Fibroblast of skin of right quadriceps (primary cell): ENCODE data around the gene TNIP2.

Experiments
- DNase-seq: peaks from one replicate; pipeline ENCODE4 v3.0.0-alpha.2; 2013

TNIP2 gene

DNA sequence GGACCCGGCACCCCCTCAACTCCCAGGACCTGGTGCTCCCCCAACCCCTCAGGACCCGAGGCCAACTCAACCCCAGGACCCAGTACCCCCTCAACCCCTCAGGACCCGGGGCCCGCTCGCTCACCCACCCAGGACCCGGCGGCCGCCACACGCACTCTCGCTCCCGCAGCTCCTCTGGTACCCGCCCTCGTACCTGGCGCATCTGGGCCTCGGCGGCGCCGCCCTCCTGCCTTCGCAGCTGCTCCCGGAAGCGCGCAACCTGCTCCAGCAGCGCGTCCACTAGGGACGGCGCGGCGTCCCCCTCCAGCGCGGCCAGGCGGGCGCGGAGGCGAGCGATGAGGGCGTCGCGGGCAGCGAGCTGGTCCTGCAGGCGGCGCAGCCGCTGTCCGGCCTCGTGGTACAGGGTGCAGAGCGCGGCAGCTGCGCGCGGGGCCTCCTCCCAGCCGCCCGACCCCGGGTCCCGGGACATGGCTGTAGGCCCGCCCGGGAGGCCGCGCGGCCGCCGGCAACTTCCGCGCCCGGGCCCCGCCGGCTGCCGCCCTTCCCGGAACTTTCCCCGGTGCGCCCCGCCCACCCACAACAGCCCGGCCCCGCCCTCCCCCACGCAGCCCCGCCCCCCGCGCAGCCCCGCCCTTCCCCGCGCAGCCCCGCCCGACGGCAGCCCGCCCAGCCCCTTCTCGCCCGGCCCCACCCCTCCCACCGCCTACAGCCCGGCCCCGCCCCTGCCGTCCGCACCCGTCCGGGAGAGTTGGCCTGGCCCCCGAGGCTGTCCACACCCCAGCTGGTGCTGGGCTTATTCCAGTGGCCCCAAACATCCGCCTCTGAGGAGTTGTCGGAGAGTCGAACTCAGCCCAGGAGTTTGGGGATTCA lies at the start of gene TNIP2:
Gene TNIP2, minus strand, starts transcription at position 516 of the 870 bp plus-strand sequence. Its CDS starts 47 bp downstream, at position 469.
- peak; percentile 68 for DNase-seq

GRCh38 chr4:2804973-2805501 lies 48.9 kb upstream of the TNIP2 start:
- no peak for DNase-seq

- DNase-seq: no peak
Measured at GRCh38 chr4:2804449-2804972, 48.4 kb upstream of the TNIP2 start.

GRCh38 chr4:2803624-2804448 lies 47.7 kb upstream of the TNIP2 start:
- DNase-seq: no peak

GRCh38 chr4:2802618-2803531 lies 46.7 kb upstream of the TNIP2 start:
- no peak for DNase-seq

- peak; percentile 48 for DNase-seq
Measured at GRCh38 chr4:2800691-2801596, 44.8 kb upstream of the TNIP2 start.

GRCh38 chr4:2799971-2800690 lies 44.0 kb upstream of the TNIP2 start:
- no peak for DNase-seq

DNA sequence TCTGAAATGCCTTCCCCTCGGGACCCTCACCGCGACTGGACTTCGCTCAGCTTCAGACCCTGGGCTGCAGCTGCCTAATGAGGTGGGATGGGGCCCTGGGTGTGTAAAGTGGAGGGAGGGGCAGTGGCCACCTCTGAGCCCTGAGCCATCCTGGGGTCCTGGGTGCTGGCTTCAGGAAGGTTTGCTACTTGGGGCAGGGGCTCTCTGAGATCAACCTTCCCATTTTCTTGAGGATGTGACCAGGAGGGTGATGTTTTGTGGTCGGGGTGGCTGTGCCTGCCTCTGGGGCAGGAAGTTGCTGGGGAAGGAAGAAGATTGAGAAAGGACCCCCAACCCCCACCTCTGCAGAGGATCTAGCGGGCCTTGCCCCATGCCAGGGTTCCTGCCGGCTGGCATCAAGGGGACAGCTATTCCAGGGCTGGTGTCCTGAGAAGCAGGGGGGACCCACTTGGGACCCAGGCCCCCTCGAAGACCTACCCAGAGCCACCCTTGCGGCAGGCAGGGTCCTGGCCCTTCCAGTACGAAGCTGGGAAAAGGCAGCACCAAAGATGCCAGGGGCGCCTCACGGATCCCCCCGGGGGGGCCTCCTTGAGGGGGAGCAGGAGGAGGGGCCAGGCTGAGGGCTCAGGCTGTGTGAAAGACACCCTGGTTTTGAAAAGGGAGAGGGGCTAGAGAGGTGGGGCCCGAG lies 43.2 kb upstream of the TNIP2 start:
- DNase-seq: no peak

DNA sequence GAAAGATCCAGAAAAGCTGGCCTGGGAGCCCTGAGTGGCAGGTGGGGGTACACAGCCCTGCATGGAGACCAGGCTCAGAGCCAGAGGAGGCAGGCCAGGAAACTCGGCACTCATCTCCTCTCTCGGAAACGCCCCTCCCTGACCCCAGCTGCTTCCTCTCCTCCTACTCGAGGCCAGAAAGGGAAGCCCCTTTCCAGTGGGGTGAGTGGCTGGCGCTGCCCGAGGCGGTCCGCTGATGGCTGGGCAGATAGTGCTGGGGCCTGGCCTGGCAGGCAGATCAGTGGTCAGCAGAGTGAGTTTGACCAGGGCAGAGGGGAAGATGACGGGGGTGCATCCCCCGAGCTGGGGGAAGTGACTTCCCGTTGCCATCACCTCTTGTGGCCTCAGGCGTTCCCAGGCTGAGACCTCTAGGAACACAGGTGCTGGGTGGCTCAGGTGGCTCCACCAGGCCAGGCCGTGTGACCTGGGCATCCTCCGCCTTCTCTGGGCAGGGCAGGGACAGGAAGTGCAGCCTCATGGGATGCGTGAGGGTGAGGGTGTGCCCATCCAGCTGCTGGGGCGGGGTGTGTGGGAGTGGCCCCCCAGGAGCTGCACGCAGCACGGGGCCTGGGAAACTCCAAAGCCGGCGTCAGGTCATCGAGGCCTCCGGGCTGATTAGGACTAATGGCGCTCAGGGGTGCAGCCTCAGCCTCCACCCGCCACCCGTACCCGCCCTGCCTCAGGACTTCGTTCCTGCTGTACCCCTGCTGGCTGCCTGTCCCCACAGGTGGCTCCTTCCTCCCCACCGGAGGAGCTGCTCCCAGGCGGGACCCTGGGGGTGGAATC lies 42.5 kb upstream of the TNIP2 start:
- no peak for DNase-seq

GRCh38 chr4:2797545-2798305 lies 41.6 kb upstream of the TNIP2 start:
- no peak for DNase-seq

DNA sequence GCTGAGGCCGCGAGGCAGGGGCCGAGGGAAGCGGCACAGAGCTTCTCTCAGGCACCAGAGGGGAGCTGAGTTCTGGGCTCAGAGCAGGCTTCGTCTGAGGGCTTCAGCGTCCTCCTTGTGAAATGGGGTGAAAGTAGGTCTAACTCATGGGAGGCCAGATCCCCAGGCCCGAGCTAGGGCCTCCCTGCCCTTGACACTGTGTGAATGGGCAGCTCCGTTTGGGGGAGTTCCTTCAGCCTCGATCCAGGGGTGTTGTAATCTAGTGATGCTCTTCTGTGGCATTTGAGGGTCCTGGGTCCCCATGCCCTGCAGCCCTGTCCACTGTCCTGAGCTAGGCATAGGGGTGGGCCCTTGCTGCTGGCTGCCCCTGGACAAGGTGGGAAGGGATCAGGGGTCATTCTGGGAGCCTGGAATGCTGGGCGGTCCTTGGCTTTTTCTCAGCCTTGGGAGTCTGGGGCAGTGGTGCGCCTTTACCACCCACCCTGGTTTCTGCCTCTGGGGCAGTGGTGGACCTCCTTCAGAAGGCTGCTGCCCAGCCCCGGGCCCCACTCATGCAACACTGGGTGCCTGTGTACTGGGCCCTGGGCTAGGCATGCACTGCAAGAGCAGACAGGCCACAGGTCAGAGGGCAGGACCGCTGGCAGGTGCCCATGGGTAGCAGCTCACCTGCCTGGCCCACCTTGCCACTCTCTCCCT lies 40.9 kb upstream of the TNIP2 start:
- no peak for DNase-seq

- DNase-seq: peak; percentile 23
Measured at GRCh38 chr4:2795893-2796848, 40.0 kb upstream of the TNIP2 start.

GRCh38 chr4:2795300-2795892 lies 39.3 kb upstream of the TNIP2 start:
- no peak for DNase-seq

GRCh38 chr4:2794486-2795299 lies 38.6 kb upstream of the TNIP2 start:
- peak; percentile 65 for DNase-seq
